Parathyroid adenoma (tissue), 2 donors: Measurements from ENCODE around the gene COL5A2.

Experiments
- H2AFZ ChIP-seq: fragments of 300-600 bp; sonication (generic); one replicate; pipeline ENCODE4 v1.7.0; 2017; ENCODE audit warnings: antibody characterized with exemption, mild to moderate bottlenecking
- H3K27ac ChIP-seq: fragments of 300-600 bp; sonication (generic); one replicate; pipeline ENCODE4 v1.7.0; 2017
- H3K27me3 ChIP-seq: fragments of 300-600 bp; sonication (generic); one replicate; pipeline ENCODE4 v1.7.0; 2017; ENCODE audit warnings: low read length; ENCODE audit not compliant: control insufficient read depth, insufficient read depth
- H3K36me3 ChIP-seq: fragments of 300-600 bp; sonication (generic); one replicate; pipeline ENCODE4 v1.7.0; 2017; ENCODE audit warnings: low read length; ENCODE audit not compliant: control insufficient read depth, insufficient read depth
- H3K4me1 ChIP-seq: fragments of 300-600 bp; sonication (generic); one replicate; pipeline ENCODE4 v1.7.0; 2017; ENCODE audit warnings: control low read depth
- H3K4me2 ChIP-seq: fragments of 300-600 bp; sonication (generic); one replicate; pipeline ENCODE4 v1.7.0; 2017; ENCODE audit warnings: low read length
- H3K4me3 ChIP-seq: fragments of 300-600 bp; sonication (generic); one replicate; pipeline ENCODE4 v1.7.0; 2017; ENCODE audit warnings: low read depth, low read length
- H3K79me2 ChIP-seq: fragments of 300-600 bp; sonication (generic); one replicate; pipeline ENCODE4 v1.7.0; 2017; ENCODE audit warnings: control low read depth
- H3K9ac ChIP-seq: fragments of 300-600 bp; sonication (generic); one replicate; pipeline ENCODE4 v1.7.0; 2017; ENCODE audit warnings: mild to moderate bottlenecking
- H3K9me3 ChIP-seq: fragments of 300-600 bp; sonication (generic); one replicate; pipeline ENCODE4 v1.7.0; 2017; ENCODE audit warnings: low read length; ENCODE audit not compliant: control insufficient read depth
- CTCF ChIP-seq: fragments of 300-600 bp; sonication (generic); IDR thresholded peaks from one replicate; pipeline ENCODE4 v1.7.0; 2017; ENCODE audit warnings: antibody characterized with exemption, mild to moderate bottlenecking
- donor health status: primary hyperparathyroidism.

COL5A2 gene

GRCh38 chr2:188984065-188984491 is 195.5 kb downstream of the COL5A2 start:
- Histone ChIP-seq H3K27me3 (no peaks in the 10 kb centered on the region), H3K4me1 (no peaks in the 10 kb centered on the region), H3K4me3 (no peak overlapping the region), H2AFZ (no peak overlapping the region), H3K36me3 (no peaks in the 10 kb centered on the region), H3K4me2 (no peak overlapping the region), H3K27ac (no peak overlapping the region), H3K9me3 (no peaks in the 10 kb centered on the region), H3K9ac (no peak overlapping the region), H3K79me2 (no peaks in the 10 kb centered on the region)
- TF ChIP-seq CTCF, result no peak

GRCh38 chr2:188983427-188984064 is 196.0 kb downstream of the COL5A2 start:
- H3K36me3 ChIP-seq, result no peaks in the 10 kb centered on the region
- H3K9ac ChIP-seq, result no peak overlapping the region
- no peak overlapping the region for H3K27ac ChIP-seq
- TF ChIP-seq CTCF, result no peak
- no peak overlapping the region for H3K4me3 ChIP-seq
- H3K27me3 ChIP-seq, result no peaks in the 10 kb centered on the region
- no peaks in the 10 kb centered on the region for H3K79me2 ChIP-seq
- H3K9me3 ChIP-seq, result no peaks in the 10 kb centered on the region
- H3K4me2 ChIP-seq, result no peak overlapping the region
- no peaks in the 10 kb centered on the region for H3K4me1 ChIP-seq
- no peak overlapping the region for H2AFZ ChIP-seq
